ENCODE data around the gene METAP1.

The METAP1 gene

GRCh38 chr4:99028187-99028586 is 32.7 kb downstream of the METAP1 start:
- no peak for TF ChIP-seq CTCF (IDR thresholded peaks at IDR 0.05; ENCODE audit: extremely low read depth, missing control alignments)
- no peak for DNase-seq (ENCODE audit: low spot score)

- TF ChIP-seq CTCF (IDR thresholded peaks at IDR 0.05; ENCODE audit: extremely low read depth, missing control alignments) = no peak
These were observed 33.7 kb downstream of the METAP1 start for GRCh38 chr4:99029018-99029735.

GRCh38 chr4:99029852-99030251 is 34.3 kb downstream of the METAP1 start:
- DNase-seq (ENCODE audit: low spot score) = no peak
- TF ChIP-seq CTCF (IDR thresholded peaks at IDR 0.05; ENCODE audit: extremely low read depth, missing control alignments) = no peak

More at GRCh38 chr4:99029018-99029735, 33.7 kb downstream of the METAP1 start:
- DNase-seq (ENCODE audit: low spot score) = no peak

- TF ChIP-seq CTCF (IDR thresholded peaks at IDR 0.05; ENCODE audit: extremely low read depth, missing control alignments) = no peak
These were observed 38.4 kb downstream of the METAP1 start for GRCh38 chr4:99033956-99034355.

GRCh38 chr4:99038213-99038612 is 42.7 kb downstream of the METAP1 start:
- TF ChIP-seq CTCF (IDR thresholded peaks at IDR 0.05; ENCODE audit: extremely low read depth, missing control alignments) = no peak
- no peak for DNase-seq (ENCODE audit: low spot score)

More at GRCh38 chr4:99033956-99034355, 38.4 kb downstream of the METAP1 start:
- no peak for DNase-seq (ENCODE audit: low spot score)

GRCh38 chr4:99043346-99043745 is 47.8 kb downstream of the METAP1 start:
- no peak for TF ChIP-seq CTCF (IDR thresholded peaks at IDR 0.05; ENCODE audit: extremely low read depth, missing control alignments)
- no peak for DNase-seq (ENCODE audit: low spot score)

- TF ChIP-seq CTCF (IDR thresholded peaks at IDR 0.05; ENCODE audit: extremely low read depth, missing control alignments) = no peak
- DNase-seq (ENCODE audit: low spot score) = no peak
These were observed 52.2 kb downstream of the METAP1 start for GRCh38 chr4:99047710-99048109.

Data from GM20000 (cell line).